Ovary (tissue), 9 donors: ENCODE data around the gene PRLH. TPM values are rescaled to one million over a fixed set of nuclear protein-coding genes. Genes with fewer than 3 reads are reported as not detected.

Experiments
- DNase-seq, 5 donors: peaks; one replicate each; pipeline ENCODE4 v3.0.0-alpha.2; 2019 to 2020
- H3K27ac ChIP-seq, 2 donors: fragments of 200-600 bp; one replicate each; pipeline versions ENCODE4 v1.5.1 to v1.8.0; 2019 to 2022
- H3K27me3 ChIP-seq: fragments of 200-600 bp; one replicate; pipeline ENCODE4 v1.8.0; 2022
- H3K36me3 ChIP-seq: fragments of 200-600 bp; sonication (generic); one replicate; pipeline ENCODE4 v1.5.1; 2019
- H3K4me1 ChIP-seq: one replicate; pipeline ENCODE4 v1.8.1; 2013; ENCODE audit warnings: mild to moderate bottlenecking, moderate library complexity; ENCODE audit not compliant: insufficient read depth
- H3K4me3 ChIP-seq: fragments of 200-600 bp; sonication (generic); one replicate; pipeline ENCODE4 v1.5.1; 2017
- H3K9me3 ChIP-seq, 2 donors: fragments of 200-600 bp in 1 of 2; sonication (generic) in 1 of 2; one replicate each; pipeline versions ENCODE4 v1.5.1 to v1.8.1; 2013 to 2019; ENCODE audit warnings: mild to moderate bottlenecking in 1 of 2, moderate library complexity in 1 of 2
- EP300 ChIP-seq: sonication (generic); formaldehyde crosslinking; IDR thresholded peaks from one replicate; pipeline ENCODE4 v1.6.1; 2017; ENCODE audit warnings: antibody characterized with exemption
- POLR2A ChIP-seq: fragments of 450-650 bp; IDR thresholded peaks from one replicate; pipeline ENCODE4 v1.6.1; 2017; ENCODE audit warnings: antibody characterized with exemption, mild to moderate bottlenecking, moderate library complexity
- WGBS, 3 donors: extraction: QIAGEN DNeasy Blood & Tissue Kit in 1 of 3; methylation state at CpG; one replicate each; pipeline versions ENCODE4 v1.1.5 to v1.1.7; 2013 to 2017; 5-methylcytosine and 5-hydroxymethylcytosine counted together
- intact Hi-C, 4 donors: fragments of 100-400 bp; cut with DNase I; formaldehyde crosslinking; loops; one replicate each; pipeline versions ENCODE4 v1.11.0 to v1.15.1; 2022 to 2023
- polyA plus RNA-seq, 2 donors: library from polyadenylated mRNA; stranded (reverse); fragments of 200-250 nt in 1 of 2; fragments of 350-450 nt in 1 of 2; fragmentation: Illumina TruSeq in 1 of 2; extraction: RNeasy Lipid Tissue Mini Kit (QIAGEN cat#74804) in 1 of 2; gene quantifications; one replicate each; pipeline ENCODE4 v1.2.3, GENCODE V29; 2013 to 2014
- total RNA-seq, 7 donors: library from RNA; depleted of rRNA in 2 of 7; stranded (reverse); fragments of >200 nt in 2 of 7; fragmentation: NEBNext Ultra II Directional in 3 of 7; extraction: Animal tissue kit (Norgen Biotek cat#: 25700) in 3 of 7; gene quantifications; one replicate each; pipeline versions ENCODE4 v1.1.0 to v1.2.4, GENCODE V29; 2016 to 2023
- TF ChIP-seq, protein P1 (sequence below), 3 donors: fragments of 450-650 bp in 2 of 3; fragments of 200-600 bp in 1 of 3; IDR thresholded peaks; one replicate each; pipeline versions ENCODE4 v1.5.1 to v1.8.0; 2016 to 2022; ENCODE audit warnings: antibody characterized with exemption in 3 of 3, mild to moderate bottlenecking in 1 of 3
- donor health status: DM: no; HTN: no; CAD: no; lungs with moderate emphysema.
- donor health status: DM: no; HTN: no; CAD: no.
- donor health status: Bipolar disorder and iron deficiency.
- donor health status: DM: yes; HTN: yes; CAD: no.
- donor health status: DM: no; HTN: no; CAD: no.
- donor health status: DM: yes; HTN: yes; CAD: no.

The PRLH gene
- total and polyA plus RNA-seq, 9 donors, result not detected

DNA sequence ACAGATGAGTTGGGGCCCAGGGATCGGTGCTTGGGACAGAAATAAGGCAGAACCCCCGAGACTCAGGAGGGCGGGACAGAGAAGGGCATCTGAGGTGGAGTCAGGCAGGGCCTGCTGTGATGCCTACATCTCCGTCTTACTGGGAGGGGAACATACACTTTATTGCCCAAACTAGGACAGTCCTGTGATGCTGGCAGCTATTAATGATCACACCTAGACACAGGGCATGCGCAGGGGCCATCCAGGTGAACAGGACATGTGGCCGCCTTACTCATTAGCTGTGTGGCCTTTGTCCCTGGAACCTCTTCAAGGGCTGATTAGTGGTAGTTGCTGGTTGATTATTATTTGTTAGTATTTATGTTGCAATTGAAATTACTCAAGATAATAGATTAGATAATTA is 46.1 kb upstream of the PRLH start:
- H3K4me1 ChIP-seq, result peaks cover 4% of the 10 kb centered on the region
- no peak overlapping the region for H3K4me3 ChIP-seq
- no peaks in the 10 kb centered on the region for H3K36me3 ChIP-seq
- no peak for DNase-seq
- H3K27ac ChIP-seq, result no peak overlapping the region
- H3K9me3 ChIP-seq, result no peaks in the 10 kb centered on the region
- WGBS, 3 donors, result 86 to 94% (median 90%) methylated on average over 6 of the region's 6 CpGs
- H3K27me3 ChIP-seq, result no peaks in the 10 kb centered on the region
- TF ChIP-seq EP300 (no peak), POLR2A (no peak)
- TF ChIP-seq, protein P1, sequence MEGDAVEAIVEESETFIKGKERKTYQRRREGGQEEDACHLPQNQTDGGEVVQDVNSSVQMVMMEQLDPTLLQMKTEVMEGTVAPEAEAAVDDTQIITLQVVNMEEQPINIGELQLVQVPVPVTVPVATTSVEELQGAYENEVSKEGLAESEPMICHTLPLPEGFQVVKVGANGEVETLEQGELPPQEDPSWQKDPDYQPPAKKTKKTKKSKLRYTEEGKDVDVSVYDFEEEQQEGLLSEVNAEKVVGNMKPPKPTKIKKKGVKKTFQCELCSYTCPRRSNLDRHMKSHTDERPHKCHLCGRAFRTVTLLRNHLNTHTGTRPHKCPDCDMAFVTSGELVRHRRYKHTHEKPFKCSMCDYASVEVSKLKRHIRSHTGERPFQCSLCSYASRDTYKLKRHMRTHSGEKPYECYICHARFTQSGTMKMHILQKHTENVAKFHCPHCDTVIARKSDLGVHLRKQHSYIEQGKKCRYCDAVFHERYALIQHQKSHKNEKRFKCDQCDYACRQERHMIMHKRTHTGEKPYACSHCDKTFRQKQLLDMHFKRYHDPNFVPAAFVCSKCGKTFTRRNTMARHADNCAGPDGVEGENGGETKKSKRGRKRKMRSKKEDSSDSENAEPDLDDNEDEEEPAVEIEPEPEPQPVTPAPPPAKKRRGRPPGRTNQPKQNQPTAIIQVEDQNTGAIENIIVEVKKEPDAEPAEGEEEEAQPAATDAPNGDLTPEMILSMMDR (IDR thresholded peaks at IDR 0.05), result no peak
- intact Hi-C loops, result no loop called here

DNA sequence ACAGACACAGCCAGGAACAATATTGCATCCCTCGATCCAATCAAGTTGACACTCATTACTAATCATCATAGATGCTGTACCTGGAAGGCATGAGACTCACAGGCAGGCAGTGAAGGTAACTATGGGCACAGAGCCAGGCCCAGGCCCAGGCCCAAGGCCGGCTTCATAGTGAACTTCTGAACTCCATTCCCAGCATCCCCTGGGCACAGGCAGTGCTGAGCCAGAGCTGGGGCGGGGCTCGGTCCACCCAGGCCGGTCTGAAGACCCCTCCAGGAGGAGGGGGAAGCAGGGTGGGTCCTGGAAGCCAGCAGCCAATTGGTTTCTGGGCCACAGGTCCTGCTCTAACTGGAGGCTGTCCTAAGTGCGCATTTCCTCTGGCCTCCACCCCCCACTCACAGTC is 41.7 kb upstream of the PRLH start:
- Histone ChIP-seq H3K9me3 (no peaks in the 10 kb centered on the region), H3K27me3 (no peaks in the 10 kb centered on the region), H3K27ac (no peak overlapping the region), H3K36me3 (no peaks in the 10 kb centered on the region), H3K4me1 (no peaks in the 10 kb centered on the region), H3K4me3 (no peak overlapping the region)
- intact Hi-C loops, result no loop called here
- 66 to 70% (median 67%) methylated on average over 6 of the region's 6 CpGs for WGBS, 3 donors
- TF ChIP-seq, protein P1 (IDR thresholded peaks at IDR 0.05), result no peak
- TF ChIP-seq EP300, result no peak
- TF ChIP-seq POLR2A, result no peak
- no peak for DNase-seq

DNA sequence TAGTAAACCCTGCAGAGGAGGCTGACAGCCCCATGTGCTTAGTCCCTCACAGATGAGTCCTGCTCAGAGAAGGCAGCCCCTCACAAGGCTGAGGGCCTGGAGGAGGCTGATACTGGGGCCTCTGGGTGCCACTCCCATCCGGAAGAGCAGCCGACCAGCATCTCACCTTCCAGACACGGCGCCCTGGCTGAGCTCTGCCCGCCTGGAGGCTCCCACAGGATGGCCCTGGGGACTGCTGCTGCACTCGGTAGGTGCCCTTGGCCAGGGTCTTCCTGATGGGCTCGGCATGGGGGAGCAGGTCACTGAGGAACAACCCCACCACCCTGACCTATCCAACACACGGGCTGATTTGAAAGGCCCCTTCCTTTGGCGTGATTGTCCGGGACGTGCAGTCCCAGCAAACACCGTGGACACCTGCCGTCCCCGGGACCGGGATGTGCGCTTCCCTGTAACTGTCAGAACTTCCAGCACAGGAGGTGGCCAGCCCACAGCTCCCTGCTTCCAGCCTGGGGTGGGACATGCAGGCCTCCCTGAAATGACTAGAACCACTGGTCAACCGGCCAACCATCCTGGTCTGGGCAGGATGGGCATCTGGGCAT is 40.7 kb upstream of the PRLH start:
- no peaks in the 10 kb centered on the region for H3K36me3 ChIP-seq
- H3K27ac ChIP-seq, result no peak overlapping the region
- WGBS, 3 donors, result 90 to 92% (median 91%) methylated on average over 16 to 17 of the region's 17 CpGs
- TF ChIP-seq POLR2A (no peak), EP300 (no peak)
- TF ChIP-seq, protein P1 (IDR thresholded peaks at IDR 0.05), result no peak
- H3K9me3 ChIP-seq, result no peaks in the 10 kb centered on the region
- no peak for DNase-seq
- H3K4me1 ChIP-seq, result no peaks in the 10 kb centered on the region
- intact Hi-C loops, result no loop called here
- no peaks in the 10 kb centered on the region for H3K27me3 ChIP-seq
- H3K4me3 ChIP-seq, result no peak overlapping the region

DNA sequence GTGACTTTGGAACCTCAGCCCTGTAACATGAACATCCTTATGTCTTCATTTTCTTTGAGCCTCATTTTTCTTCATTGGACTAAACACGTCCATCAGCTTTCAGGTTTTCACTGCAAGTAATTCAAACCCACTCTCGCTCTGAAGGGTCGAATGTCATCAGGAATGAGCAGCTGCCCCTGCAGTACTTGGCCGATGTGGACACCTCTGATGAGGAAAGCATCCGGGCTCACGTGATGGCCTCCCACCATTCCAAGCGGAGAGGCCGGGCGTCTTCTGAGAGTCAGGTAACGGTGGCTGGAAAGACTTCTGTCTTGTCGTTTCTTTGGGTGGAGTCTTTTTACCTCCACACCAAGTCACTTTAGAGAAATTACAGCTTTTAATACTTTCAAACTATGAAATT is 39.1 kb upstream of the PRLH start:
- H3K9me3 ChIP-seq, result no peaks in the 10 kb centered on the region
- no peaks in the 10 kb centered on the region for H3K36me3 ChIP-seq
- no peak for DNase-seq
- no peaks in the 10 kb centered on the region for H3K27me3 ChIP-seq
- H3K4me3 ChIP-seq, result no peak overlapping the region
- no peak overlapping the region for H3K27ac ChIP-seq
- no peak for TF ChIP-seq POLR2A
- TF ChIP-seq, protein P1 (IDR thresholded peaks at IDR 0.05), result no peak
- TF ChIP-seq EP300, result no peak
- intact Hi-C loops, result no loop called here
- H3K4me1 ChIP-seq, result no peaks in the 10 kb centered on the region
- 86 to 87% (median 86%) methylated on average over 11 of the region's 11 CpGs for WGBS, 3 donors
